GM03348 (cell line): ENCODE data around the gene MAP4.
A peak's percentile ranks its signal among the peaks of the same experiment; 100 is the strongest.

ENCODE experiments used
- DNase-seq: peaks from one replicate; pipeline ENCODE4 v3.0.0; 2012; ENCODE audit warnings: low spot score

Gene MAP4

GRCh38 chr3:47971081-47971480 is 45.1 kb downstream of the MAP4 start:
- DNase-seq = no peak

GRCh38 chr3:47964740-47965139 is 51.5 kb downstream of the MAP4 start:
- DNase-seq = no peak

GRCh38 chr3:47961815-47962606 is 54.2 kb downstream of the MAP4 start:
- no peak for DNase-seq

- DNase-seq = no peak
Observed at GRCh38 chr3:47961036-47961435, 55.2 kb downstream of the MAP4 start.

- DNase-seq = no peak
Observed at GRCh38 chr3:47956521-47956920, 59.7 kb downstream of the MAP4 start.

GRCh38 chr3:47954567-47954966 is 61.6 kb downstream of the MAP4 start:
- no peak for DNase-seq

GRCh38 chr3:47950453-47951169 is 65.6 kb downstream of the MAP4 start:
- DNase-seq = no peak

GRCh38 chr3:47949979-47950378 is 66.2 kb downstream of the MAP4 start:
- no peak for DNase-seq

- no peak for DNase-seq
Observed at GRCh38 chr3:47940232-47940631, 76.0 kb downstream of the MAP4 start.

- no peak for DNase-seq
Observed at GRCh38 chr3:47932421-47932820, 83.8 kb downstream of the MAP4 start.

GRCh38 chr3:47930979-47931378 is 85.2 kb downstream of the MAP4 start:
- no peak for DNase-seq

GRCh38 chr3:47916696-47917095 is 99.5 kb downstream of the MAP4 start:
- DNase-seq = no peak

- DNase-seq = no peak
Observed at GRCh38 chr3:47916201-47916600, 100.0 kb downstream of the MAP4 start.

- no peak for DNase-seq
Observed at GRCh38 chr3:47912006-47912504, 104.2 kb downstream of the MAP4 start.

- DNase-seq = peak; percentile 77
Observed at GRCh38 chr3:47910777-47911440, 105.3 kb downstream of the MAP4 start.

GRCh38 chr3:47910233-47910632 is 106.0 kb downstream of the MAP4 start:
- DNase-seq = no peak

GRCh38 chr3:47909607-47910006 is 106.6 kb downstream of the MAP4 start:
- no peak for DNase-seq

- no peak for DNase-seq
Observed at GRCh38 chr3:47908744-47909143, 107.5 kb downstream of the MAP4 start.

- DNase-seq = no peak
Observed at GRCh38 chr3:47907784-47908183, 108.4 kb downstream of the MAP4 start.

- no peak for DNase-seq
Observed at GRCh38 chr3:47902746-47903145, 113.5 kb downstream of the MAP4 start.

GRCh38 chr3:47901280-47901833 is 114.9 kb downstream of the MAP4 start:
- no peak for DNase-seq

- DNase-seq = no peak
Observed at GRCh38 chr3:47899495-47900108, 116.6 kb downstream of the MAP4 start.
